Measurements from ENCODE around the gene KLHDC7B.

Gene KLHDC7B

GRCh38 chr22:50583294-50583861 lies 37.7 kb downstream of the KLHDC7B start:
- ATAC-seq (ENCODE audit: low read depth) (peak; percentile 13), DNase-seq (ENCODE audit: low spot score in 2 of 2) (no peak)
- no peaks in the 10 kb centered on the region for H3K27me3 Mint-ChIP-seq
- no peaks in the 10 kb centered on the region for H3K9me3 Mint-ChIP-seq
- peaks cover 8% of the 10 kb centered on the region for H3K4me1 Mint-ChIP-seq
- peak overlapping the region; percentile 92 for H3K4me3 Mint-ChIP-seq
- H3K36me3 Mint-ChIP-seq: no peaks in the 10 kb centered on the region
- peak overlapping the region; percentile 96 for H3K27ac Mint-ChIP-seq

GRCh38 chr22:50584106-50585096 lies 38.7 kb downstream of the KLHDC7B start:
- no peak overlapping the region for H3K27ac Mint-ChIP-seq
- DNase-seq (ENCODE audit: low spot score in 2 of 2): no peak
- no peaks in the 10 kb centered on the region for H3K9me3 Mint-ChIP-seq
- H3K4me3 Mint-ChIP-seq: peak overlapping the region; percentile 92
- no peak for ATAC-seq (ENCODE audit: low read depth)
- H3K27me3 Mint-ChIP-seq: no peaks in the 10 kb centered on the region
- H3K36me3 Mint-ChIP-seq: no peaks in the 10 kb centered on the region
- H3K4me1 Mint-ChIP-seq: peaks cover 7% of the 10 kb centered on the region

GRCh38 chr22:50585238-50585637 lies 39.5 kb downstream of the KLHDC7B start:
- Mint-ChIP-seq H3K9me3 (no peaks in the 10 kb centered on the region), H3K4me3 (no peak overlapping the region), H3K27me3 (no peaks in the 10 kb centered on the region), H3K4me1 (peaks cover 3% of the 10 kb centered on the region), H3K27ac (no peak overlapping the region), H3K36me3 (no peaks in the 10 kb centered on the region)
- ATAC-seq (ENCODE audit: low read depth): no peak
- no peak for DNase-seq (ENCODE audit: low spot score in 2 of 2)

- Mint-ChIP-seq H3K4me3 (no peak overlapping the region), H3K4me1 (peaks cover 3% of the 10 kb centered on the region)
These were observed 40.1 kb downstream of the KLHDC7B start for GRCh38 chr22:50585781-50586180.

GRCh38 chr22:50586416-50586815 lies 40.7 kb downstream of the KLHDC7B start:
- DNase-seq (ENCODE audit: low spot score in 2 of 2) (no peak), ATAC-seq (ENCODE audit: low read depth) (no peak)
- H3K4me1 Mint-ChIP-seq: peaks cover 3% of the 10 kb centered on the region
- no peaks in the 10 kb centered on the region for H3K9me3 Mint-ChIP-seq
- no peaks in the 10 kb centered on the region for H3K27me3 Mint-ChIP-seq
- peaks cover 2% of the 10 kb centered on the region for H3K36me3 Mint-ChIP-seq
- no peak overlapping the region for H3K27ac Mint-ChIP-seq
- no peak overlapping the region for H3K4me3 Mint-ChIP-seq

More at GRCh38 chr22:50585781-50586180, 40.1 kb downstream of the KLHDC7B start:
- no peak overlapping the region for H3K27ac Mint-ChIP-seq
- ATAC-seq (ENCODE audit: low read depth): no peak
- H3K9me3 Mint-ChIP-seq: no peaks in the 10 kb centered on the region
- DNase-seq (ENCODE audit: low spot score in 2 of 2): no peak
- no peaks in the 10 kb centered on the region for H3K27me3 Mint-ChIP-seq
- no peaks in the 10 kb centered on the region for H3K36me3 Mint-ChIP-seq

- no peaks in the 10 kb centered on the region for H3K27me3 Mint-ChIP-seq
- H3K4me1 Mint-ChIP-seq: peaks cover 3% of the 10 kb centered on the region
- ATAC-seq (ENCODE audit: low read depth) (no peak), DNase-seq (ENCODE audit: low spot score in 2 of 2) (no peak)
- no peak overlapping the region for H3K27ac Mint-ChIP-seq
- no peaks in the 10 kb centered on the region for H3K9me3 Mint-ChIP-seq
- H3K36me3 Mint-ChIP-seq: peaks cover 5% of the 10 kb centered on the region
- H3K4me3 Mint-ChIP-seq: no peak overlapping the region
These were observed 41.7 kb downstream of the KLHDC7B start for GRCh38 chr22:50587407-50587806.

- no peak overlapping the region for H3K4me3 Mint-ChIP-seq
- H3K36me3 Mint-ChIP-seq: peaks cover 14% of the 10 kb centered on the region
- H3K4me1 Mint-ChIP-seq: no peaks in the 10 kb centered on the region
- no peaks in the 10 kb centered on the region for H3K9me3 Mint-ChIP-seq
- H3K27me3 Mint-ChIP-seq: peaks cover 4% of the 10 kb centered on the region
- no peak overlapping the region for H3K27ac Mint-ChIP-seq
- no peak for ATAC-seq (ENCODE audit: low read depth)
- no peak for DNase-seq (ENCODE audit: low spot score in 2 of 2)
These were observed 49.5 kb downstream of the KLHDC7B start for GRCh38 chr22:50595189-50595588.

- Mint-ChIP-seq H3K36me3 (peaks cover 11% of the 10 kb centered on the region), H3K4me3 (no peak overlapping the region), H3K27me3 (peaks cover 10% of the 10 kb centered on the region), H3K27ac (no peak overlapping the region), H3K9me3 (no peaks in the 10 kb centered on the region), H3K4me1 (peaks cover 2% of the 10 kb centered on the region)
- DNase-seq (ENCODE audit: low spot score in 2 of 2) (no peak), ATAC-seq (ENCODE audit: low read depth) (no peak)
These were observed 51.4 kb downstream of the KLHDC7B start for GRCh38 chr22:50597097-50597496.

- peak; percentile 85 for ATAC-seq (ENCODE audit: low read depth)
- peaks cover 16% of the 10 kb centered on the region for H3K27me3 Mint-ChIP-seq
- H3K36me3 Mint-ChIP-seq: peaks cover 9% of the 10 kb centered on the region
- H3K27ac Mint-ChIP-seq: no peak overlapping the region
- peak; percentile 63 to 85 for DNase-seq (ENCODE audit: low spot score in 2 of 2)
- H3K4me3 Mint-ChIP-seq: peak overlapping the region; percentile 14
- H3K9me3 Mint-ChIP-seq: no peaks in the 10 kb centered on the region
- H3K4me1 Mint-ChIP-seq: peaks cover 2% of the 10 kb centered on the region
These were observed 54.2 kb downstream of the KLHDC7B start for GRCh38 chr22:50599816-50600455.

- H3K4me3 Mint-ChIP-seq: peak within 1 kb of the TSS; percentile 69
- peaks cover 2% of the 10 kb centered on the region for H3K4me1 Mint-ChIP-seq
- H3K36me3 Mint-ChIP-seq: peaks cover 9% of the 10 kb centered on the region
- H3K9me3 Mint-ChIP-seq: no peaks in the 10 kb centered on the region
- peaks cover 16% of the 10 kb centered on the region for H3K27me3 Mint-ChIP-seq
- DNase-seq (ENCODE audit: low spot score in 2 of 2) (no peak), ATAC-seq (ENCODE audit: low read depth) (peak; percentile 55)
- H3K27ac Mint-ChIP-seq: no peak within 1 kb of the TSS
These were observed 54.8 kb downstream of the KLHDC7B start, which contains the start of gene MAPK8IP2 for GRCh38 chr22:50600538-50600937. Gene MAPK8IP2, plus strand, starts transcription at chr22:50600793. Its CDS starts 26 bp downstream, at chr22:50600819.
